GM18517 (cell line): Measurements from ENCODE around the gene RASD2.

ENCODE experiments used
- ATAC-seq: cut with Tn5 transposase; IDR thresholded peaks from one replicate; pipeline ENCODE4 v1.9.1; 2021; ENCODE audit warnings: mild to moderate bottlenecking, moderate library complexity; ENCODE audit not compliant: unreplicated experiment

RASD2 gene

DNA sequence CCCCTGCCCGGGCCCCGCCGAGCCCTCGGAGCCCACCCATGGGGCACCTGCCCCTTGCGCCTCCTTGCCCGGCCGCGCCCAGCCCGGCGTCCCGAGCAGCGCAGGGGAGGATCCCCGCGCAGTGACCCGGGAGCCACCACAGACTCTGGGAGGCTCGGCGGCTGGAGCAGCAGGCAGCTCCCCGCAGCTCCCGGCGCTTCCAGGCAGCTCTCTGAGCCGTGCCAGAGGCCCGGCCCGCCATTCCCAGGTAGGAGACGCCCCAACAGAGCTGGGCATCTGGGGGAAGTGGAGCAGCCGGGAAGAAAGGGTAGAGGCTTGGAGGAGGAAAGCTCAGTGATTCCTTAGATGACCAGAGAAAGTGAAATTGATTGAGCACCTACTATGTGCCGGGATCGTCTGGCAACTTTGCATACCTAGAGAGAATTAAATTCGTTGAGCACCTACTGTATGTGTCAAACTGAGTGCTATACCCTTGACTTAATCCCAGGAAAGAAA lies 670 bp downstream of the RASD2 start:
- ATAC-seq: no peak

DNA sequence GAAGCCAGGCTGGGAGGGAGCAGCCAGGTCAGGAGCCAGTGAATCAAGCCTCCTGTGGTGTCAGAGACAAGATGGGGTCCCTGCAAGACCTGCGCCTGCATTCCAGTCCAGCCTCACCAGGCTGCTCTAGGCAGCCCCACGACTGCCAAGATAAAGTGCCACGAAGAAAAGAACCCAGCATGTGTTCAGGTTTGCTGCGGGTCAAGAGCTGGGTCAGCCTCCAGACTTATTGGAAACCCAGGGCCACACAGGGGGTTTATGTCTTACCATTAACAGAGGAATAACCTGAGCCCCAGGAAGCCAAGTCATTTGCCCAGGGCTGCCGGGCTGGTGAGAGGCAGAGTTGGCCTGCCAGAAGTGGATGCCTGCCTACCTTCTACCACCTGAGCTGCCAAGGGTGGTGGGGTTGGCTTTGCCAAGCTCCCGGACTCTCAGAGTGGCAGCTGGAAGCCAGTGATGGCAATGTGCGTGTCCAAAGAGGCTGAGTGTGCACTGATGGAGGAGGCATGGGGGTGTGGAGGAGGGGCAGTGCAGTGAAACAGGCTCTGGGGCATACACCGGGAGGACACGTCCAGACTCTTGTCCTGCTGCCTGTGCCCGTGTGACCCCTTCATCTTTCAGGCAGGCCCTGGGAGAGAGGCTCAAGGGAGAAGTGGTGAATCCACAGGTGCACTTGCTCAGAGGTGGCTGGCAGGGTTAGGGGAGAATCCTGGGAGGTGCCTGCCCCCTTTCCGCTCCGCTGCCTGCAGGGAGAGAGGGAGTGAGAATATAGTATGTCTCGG lies 1.7 kb downstream of the RASD2 start:
- no peak for ATAC-seq

DNA sequence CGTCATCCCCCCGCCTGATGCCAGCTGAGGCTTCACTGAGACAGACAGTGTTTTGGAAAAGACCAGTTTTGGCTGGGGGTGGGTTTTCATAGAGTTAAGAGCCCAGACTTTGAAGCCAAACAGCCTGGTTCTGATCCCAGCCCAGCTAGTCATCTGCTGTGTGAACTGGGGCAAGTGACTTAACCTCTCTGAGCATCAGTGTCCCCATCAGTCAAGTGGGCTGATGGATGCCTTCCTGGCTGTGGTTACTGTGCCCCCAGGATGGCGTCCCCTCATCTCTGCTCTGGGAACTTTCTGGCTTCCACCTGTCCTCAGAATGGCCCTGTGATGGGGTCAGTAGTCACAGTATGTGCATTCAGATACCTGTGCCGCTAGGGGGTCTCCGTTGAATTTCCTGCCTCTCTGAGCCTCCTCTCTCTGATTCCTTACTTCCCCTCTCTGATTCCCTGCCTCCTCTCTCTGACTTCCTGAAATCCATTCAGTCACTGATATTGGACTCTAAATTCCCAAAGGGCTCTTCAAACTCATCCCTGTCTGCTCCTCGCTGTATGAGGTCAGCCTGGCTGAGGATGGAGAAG lies 2.4 kb downstream of the RASD2 start:
- ATAC-seq: no peak

DNA sequence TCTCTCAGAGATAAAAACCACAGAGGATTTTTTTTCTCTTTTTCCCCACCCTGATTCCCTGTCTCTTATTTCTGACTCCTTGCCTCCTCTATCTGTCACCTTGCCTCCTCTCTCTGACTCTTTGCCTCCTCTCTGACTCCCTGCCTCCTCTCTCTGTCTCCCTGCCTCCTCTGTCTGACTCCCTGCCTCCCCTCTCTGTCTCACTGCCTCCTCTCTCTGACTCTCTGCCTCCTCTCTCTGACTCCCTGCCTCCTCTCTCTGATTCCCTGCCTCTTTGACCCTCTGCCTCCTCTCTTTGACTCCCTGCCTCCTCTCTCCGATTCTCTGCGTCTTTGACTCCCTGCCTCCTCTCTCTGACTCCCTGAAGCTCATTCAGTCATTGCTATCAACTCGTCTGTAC lies 3.1 kb downstream of the RASD2 start:
- no peak for ATAC-seq

DNA sequence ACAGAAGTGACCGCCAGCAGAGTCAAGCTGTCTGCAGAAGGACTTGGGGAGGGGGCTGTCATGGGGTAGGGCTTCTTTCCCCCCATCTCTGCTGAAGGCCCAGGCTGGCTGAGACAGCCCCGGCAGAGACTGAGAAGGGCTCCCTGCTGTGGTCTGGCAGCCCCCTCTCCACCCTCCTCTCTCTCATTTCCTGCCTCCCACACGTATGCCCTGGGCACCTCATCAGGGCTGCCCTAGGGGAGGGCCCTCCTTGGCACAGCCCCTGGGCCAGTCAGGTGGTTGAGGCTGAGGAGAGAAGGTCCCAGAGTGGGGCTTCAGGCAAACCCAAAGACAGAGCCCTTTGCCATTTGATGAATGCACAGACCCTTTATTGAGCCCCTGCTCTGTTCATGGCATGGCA lies 3.6 kb downstream of the RASD2 start:
- no peak for ATAC-seq

DNA sequence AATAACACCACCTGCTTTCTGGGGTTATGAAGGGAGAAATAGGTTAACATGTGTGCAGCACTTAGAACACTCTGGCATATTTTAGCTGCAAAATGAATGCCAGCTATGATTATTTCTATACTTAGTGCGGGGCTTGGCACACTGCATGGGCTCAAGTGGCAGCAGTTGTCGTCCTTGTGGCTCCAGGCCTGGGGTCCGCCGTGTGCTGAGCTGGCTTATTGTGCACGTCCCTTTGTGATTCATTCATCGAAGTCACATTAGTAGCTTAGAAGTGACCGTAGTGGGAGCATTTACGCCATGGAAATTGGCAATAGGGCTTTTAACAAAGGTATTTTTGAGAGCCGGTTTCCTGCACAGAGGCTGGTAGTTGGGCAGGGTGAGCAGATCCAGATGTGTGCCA lies 4.2 kb downstream of the RASD2 start:
- no peak for ATAC-seq

DNA sequence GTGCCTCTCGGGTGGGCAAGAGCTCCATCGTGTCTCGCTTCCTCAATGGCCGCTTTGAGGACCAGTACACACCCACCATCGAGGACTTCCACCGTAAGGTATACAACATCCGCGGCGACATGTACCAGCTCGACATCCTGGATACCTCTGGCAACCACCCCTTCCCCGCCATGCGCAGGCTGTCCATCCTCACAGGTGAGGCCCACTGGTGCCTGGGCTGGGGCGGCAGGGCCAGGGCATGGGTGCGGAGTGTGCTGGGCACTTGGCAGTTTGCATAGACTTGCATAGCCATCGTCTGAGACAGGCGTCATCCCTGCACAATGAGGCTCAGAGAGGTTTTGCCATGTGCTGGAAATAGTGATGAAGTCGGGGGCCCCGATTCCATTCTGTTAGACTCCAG lies 6.3 kb downstream of the RASD2 start:
- no peak for ATAC-seq

DNA sequence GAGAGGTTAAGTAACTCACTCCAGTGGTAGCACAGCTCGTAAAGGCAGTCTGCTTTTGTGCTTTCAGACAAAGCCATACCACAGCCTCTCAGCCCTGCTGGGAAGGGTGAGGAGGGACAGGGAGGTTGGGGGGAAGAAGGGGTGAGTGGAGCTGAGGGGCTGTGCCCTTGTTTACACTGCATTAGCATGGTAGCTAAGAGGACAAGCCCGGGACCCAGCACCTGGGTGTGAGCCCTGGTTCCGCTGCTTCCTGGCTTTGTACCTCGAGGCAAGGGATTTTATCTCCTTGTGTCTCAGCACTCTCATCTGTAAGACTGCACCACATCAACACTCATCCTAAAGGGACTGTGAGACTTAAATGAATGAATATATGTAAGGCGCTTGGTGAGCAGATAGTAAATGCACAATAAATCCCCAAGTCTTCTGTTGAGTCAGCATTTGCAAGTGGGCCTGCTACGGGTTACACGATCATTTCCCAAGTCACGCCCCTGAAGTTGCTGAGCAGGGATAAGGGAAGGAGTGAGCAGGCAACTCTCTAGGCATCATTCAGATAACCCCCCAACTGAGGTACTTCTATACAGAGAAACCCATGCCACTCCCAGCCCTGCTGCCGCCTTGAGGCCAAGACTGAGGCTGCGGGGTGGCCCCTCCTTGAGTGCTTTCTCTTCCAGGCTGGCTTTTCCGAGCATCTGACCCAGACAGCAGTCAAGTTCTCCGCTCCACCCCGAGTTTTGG lies 7.5 kb downstream of the RASD2 start:
- no peak for ATAC-seq

DNA sequence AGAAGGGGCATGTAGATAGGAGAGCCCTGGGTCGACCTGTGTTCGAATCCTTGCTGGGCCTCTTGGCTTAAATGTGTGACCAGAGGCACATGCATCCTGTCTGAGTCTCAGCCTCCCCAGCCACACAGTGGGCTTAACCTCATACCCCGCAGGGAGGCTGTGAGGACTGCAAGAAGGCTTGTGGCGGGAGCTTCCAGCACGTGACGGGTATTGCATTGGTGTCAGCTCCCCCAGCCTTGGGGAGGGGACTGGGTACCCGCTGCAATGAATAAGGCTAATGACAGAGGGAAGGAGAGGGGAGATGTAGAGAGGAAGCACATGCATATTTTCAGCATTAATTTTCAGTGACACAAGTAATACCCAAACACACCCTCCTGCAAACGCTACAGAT lies 8.1 kb downstream of the RASD2 start:
- ATAC-seq: no peak

DNA sequence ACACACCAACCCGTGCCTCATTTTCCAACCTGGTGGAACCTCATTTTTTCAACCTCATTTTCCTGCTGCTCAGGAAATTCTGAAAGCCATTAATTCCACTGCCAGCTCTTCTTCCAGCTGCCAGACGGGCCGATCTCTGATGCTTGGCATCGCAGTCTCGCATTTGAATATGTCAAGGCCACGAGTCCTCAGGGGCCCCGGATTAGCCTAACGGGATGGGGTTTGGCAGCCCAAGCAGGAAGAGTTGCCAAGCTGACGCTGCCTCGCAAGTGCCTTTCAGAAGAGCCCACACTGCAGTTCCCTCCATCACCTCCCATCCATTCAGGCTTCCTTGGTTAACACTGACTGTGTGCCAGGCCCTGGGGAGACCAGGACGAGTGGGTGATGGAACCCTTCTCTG lies 8.7 kb downstream of the RASD2 start:
- ATAC-seq: no peak

DNA sequence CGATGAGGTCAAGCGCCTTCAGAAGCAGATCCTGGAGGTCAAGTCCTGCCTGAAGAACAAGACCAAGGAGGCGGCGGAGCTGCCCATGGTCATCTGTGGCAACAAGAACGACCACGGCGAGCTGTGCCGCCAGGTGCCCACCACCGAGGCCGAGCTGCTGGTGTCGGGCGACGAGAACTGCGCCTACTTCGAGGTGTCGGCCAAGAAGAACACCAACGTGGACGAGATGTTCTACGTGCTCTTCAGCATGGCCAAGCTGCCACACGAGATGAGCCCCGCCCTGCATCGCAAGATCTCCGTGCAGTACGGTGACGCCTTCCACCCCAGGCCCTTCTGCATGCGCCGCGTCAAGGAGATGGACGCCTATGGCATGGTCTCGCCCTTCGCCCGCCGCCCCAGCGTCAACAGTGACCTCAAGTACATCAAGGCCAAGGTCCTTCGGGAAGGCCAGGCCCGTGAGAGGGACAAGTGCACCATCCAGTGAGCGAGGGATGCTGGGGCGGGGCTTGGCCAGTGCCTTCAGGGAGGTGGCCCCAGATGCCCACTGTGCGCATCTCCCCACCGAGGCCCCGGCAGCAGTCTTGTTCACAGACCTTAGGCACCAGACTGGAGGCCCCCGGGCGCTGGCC lies 11.0 kb downstream of the RASD2 start:
- no peak for ATAC-seq

DNA sequence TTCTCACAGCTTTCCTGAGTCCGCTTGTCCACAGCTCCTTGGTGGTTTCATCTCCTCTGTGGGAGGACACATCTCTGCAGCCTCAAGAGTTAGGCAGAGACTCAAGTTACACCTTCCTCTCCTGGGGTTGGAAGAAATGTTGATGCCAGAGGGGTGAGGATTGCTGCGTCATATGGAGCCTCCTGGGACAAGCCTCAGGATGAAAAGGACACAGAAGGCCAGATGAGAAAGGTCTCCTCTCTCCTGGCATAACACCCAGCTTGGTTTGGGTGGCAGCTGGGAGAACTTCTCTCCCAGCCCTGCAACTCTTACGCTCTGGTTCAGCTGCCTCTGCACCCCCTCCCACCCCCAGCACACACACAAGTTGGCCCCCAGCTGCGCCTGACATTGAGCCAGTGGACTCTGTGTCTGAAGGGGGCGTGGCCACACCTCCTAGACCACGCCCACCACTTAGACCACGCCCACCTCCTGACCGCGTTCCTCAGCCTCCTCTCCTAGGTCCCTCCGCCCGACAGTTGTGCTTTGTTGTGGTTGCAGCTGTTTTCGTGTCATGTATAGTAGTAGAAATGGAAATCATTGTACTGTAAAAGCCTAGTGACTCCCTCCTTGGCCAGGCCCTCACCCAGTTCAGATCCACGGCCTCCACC lies 11.7 kb downstream of the RASD2 start:
- no peak for ATAC-seq

DNA sequence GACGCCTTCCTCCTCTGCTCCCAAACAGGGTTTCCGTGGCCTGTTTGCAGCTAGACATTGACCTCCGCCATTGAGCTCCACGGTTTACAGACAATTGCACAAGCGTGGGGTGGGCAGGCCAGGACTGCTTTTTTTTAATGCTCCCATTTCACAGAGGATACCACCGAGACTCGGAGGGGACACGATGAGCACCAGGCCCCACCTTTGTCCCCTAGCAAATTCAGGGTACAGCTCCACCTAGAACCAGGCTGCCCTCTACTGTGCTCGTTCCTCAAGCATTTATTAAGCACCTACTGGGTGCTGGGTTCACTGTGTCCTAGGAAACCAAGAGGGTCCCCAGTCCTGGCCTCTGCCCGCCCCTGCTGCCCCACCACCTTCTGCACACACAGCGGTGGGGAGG lies 12.2 kb downstream of the RASD2 start:
- no peak for ATAC-seq

DNA sequence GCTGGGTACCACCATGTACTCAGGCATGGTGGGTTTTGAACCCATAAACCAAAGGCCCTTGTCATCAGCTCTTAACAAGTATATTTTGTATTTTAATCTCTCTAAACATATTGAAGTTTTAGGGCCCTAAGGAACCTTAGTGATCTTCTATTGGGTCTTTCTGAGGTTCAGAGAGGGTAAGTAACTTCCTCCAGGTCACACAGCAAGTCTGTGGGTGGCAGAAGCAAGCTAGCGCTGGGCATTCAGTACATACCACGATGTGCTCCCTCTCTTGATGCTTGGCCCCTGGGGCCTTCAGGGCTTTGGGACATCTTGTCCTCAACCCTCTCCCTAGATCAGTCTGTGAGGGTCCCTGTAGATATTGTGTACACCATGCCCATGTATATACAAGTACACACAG lies 12.7 kb downstream of the RASD2 start:
- ATAC-seq: no peak

DNA sequence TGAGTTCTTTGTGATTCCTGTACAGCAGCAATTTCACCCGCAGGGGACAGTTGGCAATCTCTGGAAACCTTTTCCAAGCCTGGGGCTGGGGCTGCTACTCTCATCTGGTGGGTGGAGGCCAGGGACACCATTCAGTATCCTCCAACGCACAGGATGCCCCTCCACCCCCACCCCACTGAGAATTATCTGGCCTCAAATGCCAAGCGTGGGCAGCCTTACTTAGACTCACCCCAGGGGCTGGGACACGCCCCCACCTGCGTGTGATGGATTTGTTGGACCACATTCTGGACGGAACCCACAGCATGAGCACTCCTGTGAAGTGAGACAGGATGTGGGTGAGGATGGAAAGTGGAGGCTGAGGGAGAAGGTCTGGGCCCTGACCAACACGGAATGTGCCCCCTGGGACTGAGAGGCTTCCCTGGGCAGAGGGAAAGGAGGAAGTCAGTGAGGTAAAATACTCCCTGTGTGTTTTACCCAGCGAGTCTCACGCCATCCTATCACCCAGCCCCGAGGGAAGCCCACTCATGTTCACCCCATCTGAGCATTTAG lies 13.7 kb downstream of the RASD2 start:
- no peak for ATAC-seq

DNA sequence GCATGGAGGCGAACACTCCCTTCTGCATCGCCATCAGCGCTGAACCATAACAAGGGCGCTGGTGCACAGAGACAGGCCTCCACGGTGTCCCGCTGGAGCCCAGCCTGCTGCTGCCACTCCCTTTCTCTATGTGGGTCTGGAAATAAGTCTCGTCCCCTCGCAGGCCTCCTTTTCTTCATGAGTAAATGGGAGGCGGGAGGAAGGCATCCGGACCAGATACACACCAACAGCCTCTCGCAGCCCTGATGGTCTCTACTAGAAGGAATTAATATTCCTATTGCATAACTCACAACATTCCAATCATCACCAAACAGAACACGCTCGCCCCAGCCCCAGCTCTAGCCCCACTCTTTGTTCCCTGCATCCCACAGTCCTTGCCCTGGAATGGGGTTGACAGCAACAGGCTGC lies 14.9 kb downstream of the RASD2 start:
- no peak for ATAC-seq

DNA sequence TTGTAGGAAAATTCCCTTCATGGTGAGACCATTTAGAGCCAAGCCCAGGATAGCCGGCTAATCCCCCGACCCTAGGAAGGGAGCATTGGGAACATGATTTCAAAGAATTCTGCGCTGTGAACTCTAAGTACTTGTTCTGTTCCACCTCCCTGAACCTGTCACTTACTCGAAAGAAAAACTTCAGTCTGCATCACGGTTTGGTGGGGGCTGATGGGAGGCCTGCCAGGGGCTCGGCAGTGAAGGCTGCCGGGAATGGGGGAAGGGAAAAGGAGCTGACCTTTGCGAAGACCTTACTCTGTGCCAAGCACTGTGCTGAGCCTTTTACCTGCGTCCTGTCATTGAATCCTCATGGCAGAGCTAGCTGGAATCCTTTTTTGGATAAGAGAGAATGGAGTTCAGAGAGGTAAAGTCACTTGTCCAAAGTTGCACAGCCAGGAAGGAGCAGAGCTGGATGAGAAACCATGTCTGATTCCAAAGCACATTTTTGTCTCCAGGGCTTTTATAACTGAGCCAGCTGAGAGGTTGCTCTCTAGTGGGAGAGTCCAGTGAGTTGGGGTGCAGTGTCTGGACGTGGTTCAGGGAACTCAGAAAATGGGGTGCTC lies 15.4 kb downstream of the RASD2 start:
- ATAC-seq: no peak

DNA sequence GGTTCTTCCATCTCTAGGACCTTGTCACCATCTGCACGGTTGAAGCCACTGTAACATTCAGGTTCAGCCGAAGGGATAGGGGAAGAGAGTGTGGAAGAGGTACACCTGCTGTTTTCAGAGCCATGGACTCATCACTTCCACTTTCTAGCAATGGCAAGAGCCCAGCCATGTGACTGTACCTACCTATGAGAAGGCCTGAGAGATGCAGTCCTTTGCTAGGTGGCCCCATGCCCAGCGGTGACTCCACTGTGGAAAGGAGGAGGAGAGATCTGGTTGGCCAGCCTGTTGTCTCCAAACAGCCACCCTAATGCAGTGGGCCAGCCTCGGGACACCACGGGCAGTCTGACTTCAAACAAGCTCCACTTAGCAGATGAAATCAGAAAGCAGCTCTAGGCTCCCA lies 16.0 kb downstream of the RASD2 start:
- ATAC-seq: no peak

DNA sequence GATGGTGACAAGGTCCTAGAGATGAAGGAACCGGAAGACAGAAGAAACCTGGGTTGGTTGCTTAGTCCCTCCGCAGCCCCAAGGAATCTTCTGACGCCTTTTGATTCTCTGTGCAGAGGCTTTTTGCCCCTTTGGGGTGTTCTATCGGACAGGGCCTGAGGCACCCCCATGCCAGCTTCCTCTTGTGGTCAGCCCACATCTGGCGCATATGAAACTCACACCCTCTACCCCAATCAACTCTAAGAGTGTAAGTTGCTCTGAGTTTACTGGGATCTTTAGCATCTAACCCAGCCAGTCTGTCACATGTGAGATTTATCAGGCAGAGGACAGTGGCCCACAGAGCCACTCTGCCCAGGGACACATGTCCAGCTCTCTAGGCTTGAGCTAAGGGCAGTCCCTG lies 17.4 kb downstream of the RASD2 start:
- no peak for ATAC-seq

DNA sequence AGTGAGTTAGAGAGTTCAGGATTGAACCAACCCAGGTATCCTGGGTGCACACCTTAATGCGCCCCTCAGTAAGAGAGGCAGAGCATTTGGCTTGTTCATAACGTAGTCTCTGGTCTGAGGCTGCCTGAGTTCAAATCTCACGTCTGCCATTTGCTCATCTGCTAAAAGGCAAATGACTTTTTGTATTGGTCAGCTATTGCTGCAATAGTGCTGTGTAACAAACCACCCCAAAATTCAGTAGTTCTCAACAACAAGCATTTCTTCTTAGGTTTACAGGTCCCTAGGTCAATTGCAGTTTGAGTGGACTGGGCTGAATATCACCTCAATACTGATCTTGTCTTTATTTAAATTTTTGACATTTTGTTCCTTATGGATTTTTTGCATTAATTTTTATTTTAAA lies 18.1 kb downstream of the RASD2 start:
- ATAC-seq: no peak
